Measurements from ENCODE around the gene BATF.
A peak's percentile ranks its signal among the peaks of the same experiment; 100 is the strongest.

BATF gene

GRCh38 chr14:75522983-75523318 is 682 bp downstream of the BATF start:
- TF ChIP-seq EZH2phosphoT487 (IDR thresholded peaks at IDR 0.05; ENCODE audit: borderline replicate concordance): no peak
- TF ChIP-seq, protein P1, sequence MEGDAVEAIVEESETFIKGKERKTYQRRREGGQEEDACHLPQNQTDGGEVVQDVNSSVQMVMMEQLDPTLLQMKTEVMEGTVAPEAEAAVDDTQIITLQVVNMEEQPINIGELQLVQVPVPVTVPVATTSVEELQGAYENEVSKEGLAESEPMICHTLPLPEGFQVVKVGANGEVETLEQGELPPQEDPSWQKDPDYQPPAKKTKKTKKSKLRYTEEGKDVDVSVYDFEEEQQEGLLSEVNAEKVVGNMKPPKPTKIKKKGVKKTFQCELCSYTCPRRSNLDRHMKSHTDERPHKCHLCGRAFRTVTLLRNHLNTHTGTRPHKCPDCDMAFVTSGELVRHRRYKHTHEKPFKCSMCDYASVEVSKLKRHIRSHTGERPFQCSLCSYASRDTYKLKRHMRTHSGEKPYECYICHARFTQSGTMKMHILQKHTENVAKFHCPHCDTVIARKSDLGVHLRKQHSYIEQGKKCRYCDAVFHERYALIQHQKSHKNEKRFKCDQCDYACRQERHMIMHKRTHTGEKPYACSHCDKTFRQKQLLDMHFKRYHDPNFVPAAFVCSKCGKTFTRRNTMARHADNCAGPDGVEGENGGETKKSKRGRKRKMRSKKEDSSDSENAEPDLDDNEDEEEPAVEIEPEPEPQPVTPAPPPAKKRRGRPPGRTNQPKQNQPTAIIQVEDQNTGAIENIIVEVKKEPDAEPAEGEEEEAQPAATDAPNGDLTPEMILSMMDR (conservative IDR thresholded peaks at IDR 0.05; ENCODE audit: low read length): no peak
- peak overlapping the region; percentile 79 for H2AFZ ChIP-seq (ENCODE audit: low read length)
- peaks cover 62% of the 10 kb centered on the region for H3K4me1 ChIP-seq (ENCODE audit: insufficient read depth, low read length, poor library complexity, severe bottlenecking)
- no peaks in the 10 kb centered on the region for H3K36me3 ChIP-seq (ENCODE audit: insufficient read depth, low read length)
- H3K4me2 ChIP-seq (ENCODE audit: low read depth, low read length, poor library complexity, severe bottlenecking): peak overlapping the region; percentile 92
- H3K79me2 ChIP-seq (ENCODE audit: insufficient read depth, low read length): peaks cover 36% of the 10 kb centered on the region
- peak overlapping the region; percentile 78 for H3K4me3 ChIP-seq (ENCODE audit: low read length, poor library complexity, severe bottlenecking)
- H3K9me2 ChIP-seq (replicated peaks; ENCODE audit: low read depth, low read length): no peaks in the 10 kb centered on the region
- peak overlapping the region; percentile 80 for H3K9ac ChIP-seq (ENCODE audit: low read depth, low read length, poor library complexity, severe bottlenecking)
- H4K20me1 ChIP-seq (ENCODE audit: insufficient read depth, low read length, poor library complexity, severe bottlenecking): no peaks in the 10 kb centered on the region
- H3K9me3 ChIP-seq (ENCODE audit: insufficient read depth, low read depth, low read length): no peaks in the 10 kb centered on the region
- no peaks in the 10 kb centered on the region for H3K27me3 ChIP-seq (ENCODE audit: insufficient read depth, low read length, poor library complexity, severe bottlenecking)
- no peaks in the 10 kb centered on the region; the same call in 1 of the 2 replicates for H3F3A ChIP-seq (ENCODE audit: low read depth)

DNA sequence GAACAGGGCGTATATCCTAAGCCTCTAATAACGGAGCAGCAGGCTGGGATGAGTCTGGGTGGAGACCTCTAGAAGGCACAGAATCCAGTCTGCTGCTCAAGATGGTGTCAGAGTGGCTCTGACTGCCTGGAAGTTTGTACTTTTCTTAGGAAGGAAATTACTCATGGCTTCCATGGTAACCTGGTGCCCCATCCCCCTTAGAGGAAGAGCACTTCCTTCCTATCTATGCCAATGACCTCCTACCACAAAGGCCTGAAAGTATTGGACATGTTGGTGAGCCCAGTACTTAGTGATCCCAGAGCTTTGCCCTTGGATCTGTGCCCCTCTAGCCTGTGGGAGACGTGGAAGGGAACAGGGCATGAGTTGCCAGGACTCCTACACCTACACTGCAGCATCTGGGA is 1.5 kb downstream of the BATF start:
- H3K9me2 ChIP-seq (replicated peaks; ENCODE audit: low read depth, low read length): no peaks in the 10 kb centered on the region
- no peaks in the 10 kb centered on the region for H3K9me3 ChIP-seq (ENCODE audit: insufficient read depth, low read depth, low read length)
- peaks cover 62% of the 10 kb centered on the region for H3K4me1 ChIP-seq (ENCODE audit: insufficient read depth, low read length, poor library complexity, severe bottlenecking)
- peak overlapping the region; percentile 78 for H3K4me3 ChIP-seq (ENCODE audit: low read length, poor library complexity, severe bottlenecking)
- H3K4me2 ChIP-seq (ENCODE audit: low read depth, low read length, poor library complexity, severe bottlenecking): peak overlapping the region; percentile 92
- H4K20me1 ChIP-seq (ENCODE audit: insufficient read depth, low read length, poor library complexity, severe bottlenecking): no peaks in the 10 kb centered on the region
- no peaks in the 10 kb centered on the region for H3K27me3 ChIP-seq (ENCODE audit: insufficient read depth, low read length, poor library complexity, severe bottlenecking)
- H3K79me2 ChIP-seq (ENCODE audit: insufficient read depth, low read length): peaks cover 36% of the 10 kb centered on the region
- H2AFZ ChIP-seq (ENCODE audit: low read length): no peak overlapping the region
- H3K9ac ChIP-seq (ENCODE audit: low read depth, low read length, poor library complexity, severe bottlenecking): peak overlapping the region; percentile 80
- no peaks in the 10 kb centered on the region; the same call in 1 of the 2 replicates for H3F3A ChIP-seq (ENCODE audit: low read depth)
- H3K36me3 ChIP-seq (ENCODE audit: insufficient read depth, low read length): no peaks in the 10 kb centered on the region
- TF ChIP-seq, protein P1 (conservative IDR thresholded peaks at IDR 0.05; ENCODE audit: low read length): no peak
- no peak for TF ChIP-seq EZH2phosphoT487 (IDR thresholded peaks at IDR 0.05; ENCODE audit: borderline replicate concordance)

DNA sequence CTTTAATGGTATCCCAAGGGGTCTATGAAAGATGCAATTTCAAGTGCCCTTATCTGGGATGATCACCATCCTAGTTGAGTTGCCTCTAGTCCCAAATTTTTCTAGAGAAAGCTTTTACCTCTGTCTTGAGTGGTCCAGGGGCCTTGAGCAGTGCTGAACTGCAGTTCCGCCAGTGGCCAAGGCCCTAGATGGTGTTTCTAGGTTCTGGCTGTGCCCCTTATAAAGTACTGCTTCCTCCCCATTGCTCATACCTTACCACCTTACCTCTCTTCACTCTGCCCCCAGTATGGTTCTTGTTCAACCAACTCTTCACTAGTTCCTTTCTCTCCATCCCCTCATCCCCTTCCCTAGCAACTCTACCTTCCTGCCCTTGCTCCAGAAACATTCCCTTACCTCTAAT is 3.7 kb downstream of the BATF start:
- peak overlapping the region; percentile 61 for H3K4me2 ChIP-seq (ENCODE audit: low read depth, low read length, poor library complexity, severe bottlenecking)
- no peaks in the 10 kb centered on the region for H3K36me3 ChIP-seq (ENCODE audit: insufficient read depth, low read length)
- no peaks in the 10 kb centered on the region for H3K27me3 ChIP-seq (ENCODE audit: insufficient read depth, low read length, poor library complexity, severe bottlenecking)
- H4K20me1 ChIP-seq (ENCODE audit: insufficient read depth, low read length, poor library complexity, severe bottlenecking): no peaks in the 10 kb centered on the region
- H3K4me3 ChIP-seq (ENCODE audit: low read length, poor library complexity, severe bottlenecking): peak overlapping the region; percentile 48
- no peaks in the 10 kb centered on the region for H3K9me2 ChIP-seq (replicated peaks; ENCODE audit: low read depth, low read length)
- H3K9me3 ChIP-seq (ENCODE audit: insufficient read depth, low read depth, low read length): no peaks in the 10 kb centered on the region
- H3K79me2 ChIP-seq (ENCODE audit: insufficient read depth, low read length): peaks cover 36% of the 10 kb centered on the region
- H2AFZ ChIP-seq (ENCODE audit: low read length): no peak overlapping the region
- TF ChIP-seq EZH2phosphoT487 (IDR thresholded peaks at IDR 0.05; ENCODE audit: borderline replicate concordance): no peak
- TF ChIP-seq, protein P1 (conservative IDR thresholded peaks at IDR 0.05; ENCODE audit: low read length): no peak
- peaks cover 63% of the 10 kb centered on the region for H3K4me1 ChIP-seq (ENCODE audit: insufficient read depth, low read length, poor library complexity, severe bottlenecking)
- no peaks in the 10 kb centered on the region; the same call in 1 of the 2 replicates for H3F3A ChIP-seq (ENCODE audit: low read depth)
- no peak overlapping the region for H3K9ac ChIP-seq (ENCODE audit: low read depth, low read length, poor library complexity, severe bottlenecking)
